Panc1 (cell line): Measurements from ENCODE around the gene MYH3.

Experiments
- CTCF ChIP-seq: fragments of 450-650 bp; IDR thresholded peaks from 2 replicates; pipeline ENCODE4 v1.5.1; 2017; ENCODE audit warnings: mild to moderate bottlenecking
- POLR2AphosphoS5 ChIP-seq: IDR thresholded peaks from 2 replicates; pipeline ENCODE4 v1.6.1; 2012; ENCODE audit warnings: mild to moderate bottlenecking, low read depth, low read length, moderate library complexity
- TCF7L2 ChIP-seq: IDR thresholded peaks from 2 replicates; pipeline ENCODE4 v1.6.1; 2011; ENCODE audit warnings: mild to moderate bottlenecking, low read depth, low read length, inconsistent platforms

- TF ChIP-seq CTCF, result no peak
- no peak for TF ChIP-seq TCF7L2
- no peak for TF ChIP-seq POLR2AphosphoS5
Observed at GRCh38 chr17:10663231-10663630, 6.1 kb upstream of the MYH3 start.
